HepG2 (cell line): Measurements from ENCODE around the gene TNFRSF6B. TPM values are rescaled to one million over a fixed set of nuclear protein-coding genes. Genes with fewer than 3 reads are reported as not detected.

Experiments used
- AHR ChIP-seq: IDR thresholded peaks from 2 replicates; pipeline ENCODE4 v1.6.1; 2018; ENCODE audit warnings: missing genetic modification reagents, missing compliant biosample characterization
- CAMTA2 ChIP-seq: sonication (generic); formaldehyde crosslinking; IDR thresholded peaks from 2 replicates; pipeline ENCODE4 v1.4.0; 2020; ENCODE audit warnings: mild to moderate bottlenecking, missing genetic modification reagents, borderline replicate concordance
- CBX5 ChIP-seq: sonication (generic); formaldehyde crosslinking; IDR thresholded peaks from 2 replicates; pipeline ENCODE4 v1.4.0; 2020; ENCODE audit warnings: missing genetic modification reagents, borderline replicate concordance
- GTF3A ChIP-seq: sonication (generic); formaldehyde crosslinking; conservative IDR thresholded peaks from 2 replicates; pipeline ENCODE4 v1.4.0; 2020; ENCODE audit warnings: mild to moderate bottlenecking, missing genetic modification reagents
- MTA1 ChIP-seq: sonication (generic); formaldehyde crosslinking; IDR thresholded peaks from 2 replicates; pipeline ENCODE4 v1.4.0; 2020; ENCODE audit warnings: missing genetic modification reagents, mild to moderate bottlenecking, borderline replicate concordance
- NFIB ChIP-seq: sonication (generic); formaldehyde crosslinking; IDR thresholded peaks from 2 replicates; pipeline ENCODE4 v1.9.0; 2021; ENCODE audit warnings: missing genetic modification reagents, mild to moderate bottlenecking, borderline replicate concordance
- TEAD3 ChIP-seq: optimal IDR thresholded peaks from 2 replicates; pipeline ENCODE3; 2016; ENCODE audit warnings: borderline replicate concordance
- ZNF572 ChIP-seq: sonication (generic); formaldehyde crosslinking; IDR thresholded peaks from 2 replicates; pipeline ENCODE4 v1.5.1; 2020; ENCODE audit warnings: mild to moderate bottlenecking, missing genetic modification reagents
- ZNF614 ChIP-seq: IDR thresholded peaks from 2 replicates; pipeline ENCODE4 v1.6.1; 2018; ENCODE audit warnings: missing biosample characterization, missing genetic modification reagents, inconsistent platforms, borderline replicate concordance
- ZNF772 ChIP-seq: sonication (generic); formaldehyde crosslinking; IDR thresholded peaks from 2 replicates; pipeline ENCODE4 v1.5.0; 2020; ENCODE audit warnings: mild to moderate bottlenecking, missing genetic modification reagents
- ZNF781 ChIP-seq: sonication (generic); formaldehyde crosslinking; IDR thresholded peaks from 2 replicates; pipeline ENCODE4 v1.5.1; 2020; ENCODE audit warnings: borderline replicate concordance, mild to moderate bottlenecking, missing genetic modification reagents; ENCODE audit errors: not compliant biosample characterization
- ZNF782 ChIP-seq: sonication (generic); formaldehyde crosslinking; IDR thresholded peaks from 2 replicates; pipeline ENCODE4 v1.4.0; 2020; ENCODE audit warnings: missing genetic modification reagents, mild to moderate bottlenecking, borderline replicate concordance
- ZNF792 ChIP-seq: IDR thresholded peaks from 2 replicates; pipeline ENCODE4 v1.6.1; 2016
- polyA plus RNA-seq, 8 experiments: library from polyadenylated mRNA; depleted of rRNA in 3 of 8; stranded (reverse) in 7 of 8; unstranded in 1 of 8; fragments of >200 nt; fragmentation: Illumina TruSeq in 4 of 8; extraction: Trizol in 4 of 8; gene quantifications; 2 replicates each; pipeline versions ENCODE4 v1.2.1 to v1.2.3, GENCODE V29; 2011 to 2016; ENCODE audit warnings: low read depth in 4 of 8, missing spikeins in 1 of 8, mixed read lengths in 1 of 8; ENCODE audit not compliant: insufficient read depth in 1 of 8
- total RNA-seq, 5 experiments: library from RNA; depleted of rRNA; stranded (reverse); fragments of >200 nt; fragmentation: Illumina TruSeq; extraction: Trizol; gene quantifications; 2 replicates each; pipeline ENCODE4 v1.2.3, GENCODE V29; 2016; ENCODE audit warnings: low read depth in 1 of 5
- TF ChIP-seq, protein P1 (sequence below): sonication (generic); formaldehyde crosslinking; IDR thresholded peaks from 2 replicates; pipeline ENCODE4 v1.4.0; 2020; ENCODE audit warnings: missing genetic modification reagents, borderline replicate concordance
- TF ChIP-seq, protein P2 (sequence below): sonication (generic); formaldehyde crosslinking; IDR thresholded peaks from 2 replicates; pipeline ENCODE4 v1.4.0; 2020; ENCODE audit warnings: missing genetic modification reagents
- TF ChIP-seq, protein P3 (sequence below): sonication (generic); formaldehyde crosslinking; IDR thresholded peaks from 2 replicates; pipeline ENCODE4 v1.4.0; 2020; ENCODE audit warnings: missing genetic modification reagents
- TF ChIP-seq, protein P4 (sequence below): sonication (generic); formaldehyde crosslinking; IDR thresholded peaks from 2 replicates; pipeline ENCODE4 v1.4.0; 2020; ENCODE audit warnings: mild to moderate bottlenecking, missing genetic modification reagents
- TF ChIP-seq, protein P5 (sequence below): sonication (generic); formaldehyde crosslinking; IDR thresholded peaks from 2 replicates; pipeline ENCODE4 v1.4.0; 2020; ENCODE audit warnings: missing genetic modification reagents, borderline replicate concordance

TNFRSF6B gene
- total and polyA plus RNA-seq, 2 of the 13 experiments (the other 11 are each of a cell fraction or from before 2014, with no cell fraction given), result 0.24 TPM; not detected in 1

DNA sequence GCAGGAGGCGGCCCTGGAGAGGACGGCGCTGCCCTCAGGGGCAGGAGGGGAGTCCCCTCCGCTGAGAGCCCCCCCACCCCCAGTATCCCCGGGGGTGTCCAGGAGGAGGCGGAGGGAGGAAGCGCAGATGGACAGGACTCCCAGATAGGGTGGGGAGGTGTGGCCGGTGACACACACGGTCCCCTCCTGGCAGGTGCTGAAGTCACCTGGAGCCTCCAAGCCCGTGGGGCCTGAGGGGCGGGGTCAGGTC, 44.6 kb upstream of the TNFRSF6B start (continued):
- peak; percentile 26; the same call in 1 of the 2 replicates for TF ChIP-seq ZNF782
- TF ChIP-seq, protein P1, sequence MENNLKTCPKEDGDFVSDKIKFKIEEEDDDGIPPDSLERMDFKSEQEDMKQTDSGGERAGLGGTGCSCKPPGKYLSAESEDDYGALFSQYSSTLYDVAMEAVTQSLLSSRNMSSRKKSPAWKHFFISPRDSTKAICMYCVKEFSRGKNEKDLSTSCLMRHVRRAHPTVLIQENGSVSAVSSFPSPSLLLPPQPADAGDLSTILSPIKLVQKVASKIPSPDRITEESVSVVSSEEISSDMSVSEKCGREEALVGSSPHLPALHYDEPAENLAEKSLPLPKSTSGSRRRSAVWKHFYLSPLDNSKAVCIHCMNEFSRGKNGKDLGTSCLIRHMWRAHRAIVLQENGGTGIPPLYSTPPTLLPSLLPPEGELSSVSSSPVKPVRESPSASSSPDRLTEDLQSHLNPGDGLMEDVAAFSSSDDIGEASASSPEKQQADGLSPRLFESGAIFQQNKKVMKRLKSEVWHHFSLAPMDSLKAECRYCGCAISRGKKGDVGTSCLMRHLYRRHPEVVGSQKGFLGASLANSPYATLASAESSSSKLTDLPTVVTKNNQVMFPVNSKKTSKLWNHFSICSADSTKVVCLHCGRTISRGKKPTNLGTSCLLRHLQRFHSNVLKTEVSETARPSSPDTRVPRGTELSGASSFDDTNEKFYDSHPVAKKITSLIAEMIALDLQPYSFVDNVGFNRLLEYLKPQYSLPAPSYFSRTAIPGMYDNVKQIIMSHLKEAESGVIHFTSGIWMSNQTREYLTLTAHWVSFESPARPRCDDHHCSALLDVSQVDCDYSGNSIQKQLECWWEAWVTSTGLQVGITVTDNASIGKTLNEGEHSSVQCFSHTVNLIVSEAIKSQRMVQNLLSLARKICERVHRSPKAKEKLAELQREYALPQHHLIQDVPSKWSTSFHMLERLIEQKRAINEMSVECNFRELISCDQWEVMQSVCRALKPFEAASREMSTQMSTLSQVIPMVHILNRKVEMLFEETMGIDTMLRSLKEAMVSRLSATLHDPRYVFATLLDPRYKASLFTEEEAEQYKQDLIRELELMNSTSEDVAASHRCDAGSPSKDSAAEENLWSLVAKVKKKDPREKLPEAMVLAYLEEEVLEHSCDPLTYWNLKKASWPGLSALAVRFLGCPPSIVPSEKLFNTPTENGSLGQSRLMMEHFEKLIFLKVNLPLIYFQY (CRISPR knock-in tag), result no peak
- TF ChIP-seq, protein P2, sequence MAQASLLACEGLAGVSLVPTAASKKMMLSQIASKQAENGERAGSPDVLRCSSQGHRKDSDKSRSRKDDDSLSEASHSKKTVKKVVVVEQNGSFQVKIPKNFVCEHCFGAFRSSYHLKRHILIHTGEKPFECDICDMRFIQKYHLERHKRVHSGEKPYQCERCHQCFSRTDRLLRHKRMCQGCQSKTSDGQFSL (CRISPR knock-in tag), result 0 out of 2 replicates have a peak, but pooled peaks have one; percentile 28
- peak; percentile 3 for TF ChIP-seq TEAD3 (CRISPR knock-in tag)
- TF ChIP-seq CAMTA2 (CRISPR knock-in tag), result no peak
- TF ChIP-seq ZNF781, result no peak
- 0 out of 2 replicates have a peak, but pooled peaks have one; percentile 21 for TF ChIP-seq ZNF792
- TF ChIP-seq ZNF772, result 0 out of 2 replicates have a peak, but pooled peaks have one; percentile 1
- 0 out of 2 replicates have a peak, but pooled peaks have one; percentile 59 for TF ChIP-seq GTF3A (CRISPR knock-in tag)
- peak; percentile 70; the same call in 1 of the 2 replicates for TF ChIP-seq NFIB
- TF ChIP-seq ZNF572 (CRISPR knock-in tag), result peak; percentile 95
- 0 out of 2 replicates have a peak, but pooled peaks have one; percentile 1 for TF ChIP-seq CBX5
- TF ChIP-seq MTA1, result 0 out of 2 replicates have a peak, but pooled peaks have one; percentile 27
- TF ChIP-seq, protein P3, sequence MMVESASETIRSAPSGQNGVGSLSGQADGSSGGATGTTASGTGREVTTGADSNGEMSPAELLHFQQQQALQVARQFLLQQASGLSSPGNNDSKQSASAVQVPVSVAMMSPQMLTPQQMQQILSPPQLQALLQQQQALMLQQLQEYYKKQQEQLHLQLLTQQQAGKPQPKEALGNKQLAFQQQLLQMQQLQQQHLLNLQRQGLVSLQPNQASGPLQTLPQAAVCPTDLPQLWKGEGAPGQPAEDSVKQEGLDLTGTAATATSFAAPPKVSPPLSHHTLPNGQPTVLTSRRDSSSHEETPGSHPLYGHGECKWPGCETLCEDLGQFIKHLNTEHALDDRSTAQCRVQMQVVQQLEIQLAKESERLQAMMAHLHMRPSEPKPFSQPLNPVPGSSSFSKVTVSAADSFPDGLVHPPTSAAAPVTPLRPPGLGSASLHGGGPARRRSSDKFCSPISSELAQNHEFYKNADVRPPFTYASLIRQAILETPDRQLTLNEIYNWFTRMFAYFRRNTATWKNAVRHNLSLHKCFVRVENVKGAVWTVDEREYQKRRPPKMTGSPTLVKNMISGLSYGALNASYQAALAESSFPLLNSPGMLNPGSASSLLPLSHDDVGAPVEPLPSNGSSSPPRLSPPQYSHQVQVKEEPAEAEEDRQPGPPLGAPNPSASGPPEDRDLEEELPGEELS (CRISPR knock-in tag), result no peak
- TF ChIP-seq ZNF614 (CRISPR knock-in tag), result 0 out of 2 replicates have a peak, but pooled peaks have one; percentile 5
- TF ChIP-seq, protein P4, sequence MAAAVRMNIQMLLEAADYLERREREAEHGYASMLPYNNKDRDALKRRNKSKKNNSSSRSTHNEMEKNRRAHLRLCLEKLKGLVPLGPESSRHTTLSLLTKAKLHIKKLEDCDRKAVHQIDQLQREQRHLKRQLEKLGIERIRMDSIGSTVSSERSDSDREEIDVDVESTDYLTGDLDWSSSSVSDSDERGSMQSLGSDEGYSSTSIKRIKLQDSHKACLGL (CRISPR knock-in tag), result no peak
- peak; percentile 29; the same call in 1 of the 2 replicates for TF ChIP-seq AHR (CRISPR knock-in tag)
- TF ChIP-seq, protein P5, sequence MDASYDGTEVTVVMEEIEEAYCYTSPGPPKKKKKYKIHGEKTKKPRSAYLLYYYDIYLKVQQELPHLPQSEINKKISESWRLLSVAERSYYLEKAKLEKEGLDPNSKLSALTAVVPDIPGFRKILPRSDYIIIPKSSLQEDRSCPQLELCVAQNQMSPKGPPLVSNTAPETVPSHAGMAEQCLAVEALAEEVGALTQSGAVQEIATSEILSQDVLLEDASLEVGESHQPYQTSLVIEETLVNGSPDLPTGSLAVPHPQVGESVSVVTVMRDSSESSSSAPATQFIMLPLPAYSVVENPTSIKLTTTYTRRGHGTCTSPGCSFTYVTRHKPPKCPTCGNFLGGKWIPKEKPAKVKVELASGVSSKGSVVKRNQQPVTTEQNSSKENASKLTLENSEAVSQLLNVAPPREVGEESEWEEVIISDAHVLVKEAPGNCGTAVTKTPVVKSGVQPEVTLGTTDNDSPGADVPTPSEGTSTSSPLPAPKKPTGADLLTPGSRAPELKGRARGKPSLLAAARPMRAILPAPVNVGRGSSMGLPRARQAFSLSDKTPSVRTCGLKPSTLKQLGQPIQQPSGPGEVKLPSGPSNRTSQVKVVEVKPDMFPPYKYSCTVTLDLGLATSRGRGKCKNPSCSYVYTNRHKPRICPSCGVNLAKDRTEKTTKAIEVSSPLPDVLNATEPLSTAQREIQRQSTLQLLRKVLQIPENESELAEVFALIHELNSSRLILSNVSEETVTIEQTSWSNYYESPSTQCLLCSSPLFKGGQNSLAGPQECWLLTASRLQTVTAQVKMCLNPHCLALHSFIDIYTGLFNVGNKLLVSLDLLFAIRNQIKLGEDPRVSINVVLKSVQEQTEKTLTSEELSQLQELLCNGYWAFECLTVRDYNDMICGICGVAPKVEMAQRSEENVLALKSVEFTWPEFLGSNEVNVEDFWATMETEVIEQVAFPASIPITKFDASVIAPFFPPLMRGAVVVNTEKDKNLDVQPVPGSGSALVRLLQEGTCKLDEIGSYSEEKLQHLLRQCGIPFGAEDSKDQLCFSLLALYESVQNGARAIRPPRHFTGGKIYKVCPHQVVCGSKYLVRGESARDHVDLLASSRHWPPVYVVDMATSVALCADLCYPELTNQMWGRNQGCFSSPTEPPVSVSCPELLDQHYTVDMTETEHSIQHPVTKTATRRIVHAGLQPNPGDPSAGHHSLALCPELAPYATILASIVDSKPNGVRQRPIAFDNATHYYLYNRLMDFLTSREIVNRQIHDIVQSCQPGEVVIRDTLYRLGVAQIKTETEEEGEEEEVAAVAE (CRISPR knock-in tag), result no peak
